HG03439 (cell line): ENCODE data around the gene SYT5.

Source experiments
- ATAC-seq: cut with Tn5 transposase; IDR thresholded peaks from one replicate; pipeline ENCODE4 v1.9.1; 2021; ENCODE audit warnings: mild to moderate bottlenecking, moderate library complexity; ENCODE audit not compliant: unreplicated experiment

SYT5 gene

DNA sequence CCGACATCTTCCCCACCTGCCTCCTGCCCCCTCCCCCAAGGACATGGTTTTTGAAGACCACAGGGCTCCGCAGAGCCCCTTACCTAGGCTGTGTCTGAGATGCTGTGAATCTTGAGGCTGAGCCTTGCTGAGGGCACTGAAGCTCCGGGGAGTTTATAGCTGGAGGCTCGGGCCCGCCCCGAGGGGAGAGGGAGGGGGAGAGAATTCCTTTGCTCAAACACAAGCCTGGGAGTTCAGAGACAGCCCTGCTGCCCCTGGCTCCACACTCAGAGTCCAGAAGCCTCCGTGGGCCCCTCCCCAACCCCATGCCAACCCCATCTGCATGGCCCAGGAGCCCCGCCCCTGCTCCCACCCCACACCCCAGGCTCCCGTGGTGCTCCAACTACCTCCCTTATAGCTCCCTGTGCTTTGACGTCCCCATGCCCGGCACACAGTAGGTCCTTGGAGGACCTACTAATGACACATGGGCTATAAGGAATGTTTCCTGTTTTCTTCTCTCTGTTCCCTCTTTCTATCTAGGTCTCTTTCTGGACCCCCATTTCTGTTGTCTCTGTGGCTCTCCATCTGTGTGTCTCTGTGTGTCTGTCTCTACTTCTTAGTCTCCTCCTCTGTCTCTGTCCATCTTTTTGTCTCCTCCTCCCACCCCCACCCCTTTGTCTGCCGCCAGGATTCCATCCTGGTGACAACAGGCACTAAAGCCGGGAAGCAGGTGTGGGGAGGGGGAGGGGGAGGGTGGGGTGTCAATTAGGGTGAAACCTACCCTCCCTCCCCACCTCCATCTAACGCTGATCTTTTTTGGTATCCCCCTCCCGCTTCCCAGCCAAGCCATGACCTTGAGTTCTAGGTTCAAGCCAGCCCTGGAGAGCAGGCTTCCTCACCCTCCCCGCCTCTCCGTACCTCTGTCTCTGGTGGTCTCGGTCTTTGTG lies 30.7 kb downstream of the SYT5 start, which contains the start of gene TNNT1:
TSS of gene TNNT1 (minus strand) at position 129 of the 926 bp plus-strand sequence. CDS start 2,049 bp downstream, outside the sequence.
- no peak for ATAC-seq

DNA sequence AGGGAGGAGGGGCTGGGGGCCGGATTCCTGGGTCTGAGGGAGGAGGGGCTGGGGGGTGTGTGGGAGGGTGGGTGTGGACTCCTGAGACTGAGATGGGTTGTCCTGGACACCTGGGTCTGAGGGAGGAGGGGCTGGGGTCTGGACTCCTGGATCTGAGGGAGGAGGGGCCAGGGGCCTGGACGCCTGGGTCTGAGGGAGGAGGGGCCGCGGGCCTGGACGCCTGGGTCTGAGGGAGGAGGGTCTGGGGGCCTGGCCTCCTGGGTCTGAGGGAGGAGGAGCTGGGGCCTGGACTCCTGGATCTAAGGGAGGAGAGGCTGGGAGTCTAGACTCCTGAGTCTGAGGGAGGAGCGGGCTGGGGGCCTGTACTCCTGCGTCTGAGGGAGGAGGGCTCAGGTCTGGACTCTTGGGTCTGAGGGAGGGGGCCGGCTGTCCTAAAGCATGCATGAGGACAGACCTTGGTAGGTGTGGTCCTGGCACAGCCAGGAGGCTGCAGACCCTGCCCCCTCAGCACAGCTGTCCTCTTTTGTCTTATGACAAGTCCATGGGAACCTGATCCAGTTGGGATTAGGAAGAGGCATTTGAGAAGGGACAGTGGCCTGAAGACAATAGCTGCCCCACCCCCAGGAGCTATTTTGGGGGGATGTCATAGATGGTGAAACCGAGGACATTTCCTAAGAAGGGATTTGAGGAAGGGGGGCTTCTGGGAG lies 32.4 kb downstream of the SYT5 start:
- ATAC-seq, result no peak

DNA sequence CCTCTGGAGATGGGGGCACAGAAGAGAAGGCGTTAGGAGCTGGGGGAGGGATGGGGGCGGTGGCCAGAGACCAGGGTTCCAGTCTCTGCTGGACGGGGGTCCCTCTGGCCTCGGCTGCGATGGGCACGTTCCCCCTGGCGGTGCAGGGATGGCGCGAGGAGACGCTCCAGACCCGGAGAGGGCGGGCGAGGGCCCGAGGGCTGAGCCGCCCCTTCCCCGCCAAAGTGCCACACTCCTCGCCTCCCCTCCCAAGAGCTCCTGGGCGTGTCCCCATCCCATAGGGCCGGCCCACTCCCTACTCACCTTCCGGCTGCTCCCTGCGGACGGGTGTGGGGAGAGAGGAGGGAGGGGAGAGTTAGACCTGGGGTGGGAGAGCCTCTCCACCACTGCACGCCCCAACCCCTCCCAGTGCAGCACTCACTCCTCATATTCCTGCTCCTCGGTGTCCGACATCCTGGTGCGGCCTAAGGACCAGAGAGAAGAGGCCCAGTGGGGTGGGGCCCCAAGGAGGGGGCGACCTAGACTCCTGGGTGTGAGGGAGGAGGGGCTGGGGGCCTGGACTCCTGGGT lies 33.3 kb downstream of the SYT5 start:
- no peak for ATAC-seq

DNA sequence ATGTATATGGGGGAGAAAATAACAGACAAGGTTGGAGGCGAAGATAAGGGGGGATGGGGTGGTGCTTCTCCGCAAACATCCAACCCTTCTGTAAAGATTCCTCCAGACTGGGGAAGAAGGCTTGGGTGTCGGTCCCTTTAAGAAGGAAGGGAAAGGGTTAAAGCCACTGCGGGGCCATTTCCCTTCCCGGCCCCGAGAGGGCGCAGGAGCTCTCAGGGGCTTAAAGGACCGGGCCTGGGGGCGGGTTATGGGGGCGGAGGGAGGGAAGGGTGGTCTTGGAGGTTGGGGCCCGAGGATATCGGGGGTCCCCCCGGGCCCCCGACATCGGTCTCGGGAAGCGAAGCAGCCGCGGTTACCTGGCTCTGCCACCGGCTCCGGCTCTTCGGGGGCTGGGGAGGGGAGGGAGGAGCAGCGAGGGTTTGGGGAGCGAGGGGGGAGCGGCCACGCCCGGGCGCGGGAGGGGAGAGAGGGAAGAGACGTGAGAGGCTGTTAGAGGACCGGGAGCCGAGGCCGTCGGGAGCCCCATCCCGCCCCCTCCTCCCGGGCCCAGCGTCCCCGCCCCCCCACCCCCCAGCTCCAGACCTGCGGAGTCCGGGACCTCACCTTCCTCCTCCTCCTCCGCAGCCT lies 33.9 kb downstream of the SYT5 start:
- no peak for ATAC-seq

DNA sequence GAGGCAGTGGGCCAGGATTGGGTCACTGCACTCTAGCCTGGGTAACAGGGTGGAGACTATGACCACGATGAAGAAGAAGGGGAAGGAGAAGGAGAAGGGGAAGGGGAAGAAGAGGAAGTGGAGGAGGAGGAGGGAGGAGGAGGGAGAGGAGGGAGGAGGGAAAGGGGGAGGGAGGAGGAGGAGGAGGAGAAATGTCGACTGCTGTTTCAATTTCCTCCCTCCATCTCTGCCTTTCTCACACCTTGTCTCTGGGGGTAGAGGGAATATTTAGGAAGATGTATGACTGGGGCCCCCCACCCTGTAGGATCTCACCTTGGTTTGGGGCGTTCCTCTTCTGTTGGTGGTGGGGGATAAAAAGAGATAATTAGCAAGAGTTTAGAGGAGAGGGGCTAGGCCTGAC lies 34.9 kb downstream of the SYT5 start:
- ATAC-seq, result no peak

DNA sequence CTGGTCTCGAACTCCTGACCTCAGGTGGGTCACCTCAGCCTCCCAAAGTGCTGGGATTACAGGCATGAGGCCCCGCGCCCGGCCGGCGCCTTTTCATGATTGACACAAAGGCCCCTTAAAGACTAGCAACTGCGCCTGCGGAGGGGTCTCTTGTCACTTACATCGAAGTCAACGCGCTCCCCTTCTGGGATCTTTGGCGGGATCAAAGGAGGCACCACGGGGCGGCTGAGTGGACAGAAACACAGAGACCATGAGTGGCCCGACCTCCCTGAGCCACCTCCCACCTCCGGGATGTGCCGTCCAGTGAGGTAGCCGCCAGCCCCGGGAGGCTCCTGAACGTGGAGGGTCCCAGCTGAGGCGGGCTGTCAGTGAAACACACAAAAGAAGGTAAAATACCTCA lies 38.4 kb downstream of the SYT5 start:
- ATAC-seq, result no peak

DNA sequence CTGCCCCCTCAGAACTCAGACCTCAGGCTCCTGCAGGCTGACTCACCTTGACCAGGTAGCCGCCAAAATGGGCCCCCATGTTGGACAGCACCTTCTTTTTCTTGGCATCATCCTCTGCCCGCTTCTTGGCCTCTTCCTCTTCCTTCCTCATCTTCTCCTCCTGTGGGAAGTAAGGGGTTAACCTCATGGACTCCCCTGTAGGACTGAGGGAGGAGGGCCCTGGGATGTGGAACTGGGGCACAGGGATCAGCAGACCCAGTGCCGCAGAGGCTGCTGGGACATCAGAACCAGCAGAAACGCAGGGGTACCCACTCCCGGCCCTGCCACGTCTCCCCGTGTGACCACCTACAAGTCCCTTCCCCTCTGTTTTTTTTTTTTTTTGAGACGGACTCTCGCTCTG lies 42.2 kb downstream of the SYT5 start:
- no peak for ATAC-seq

DNA sequence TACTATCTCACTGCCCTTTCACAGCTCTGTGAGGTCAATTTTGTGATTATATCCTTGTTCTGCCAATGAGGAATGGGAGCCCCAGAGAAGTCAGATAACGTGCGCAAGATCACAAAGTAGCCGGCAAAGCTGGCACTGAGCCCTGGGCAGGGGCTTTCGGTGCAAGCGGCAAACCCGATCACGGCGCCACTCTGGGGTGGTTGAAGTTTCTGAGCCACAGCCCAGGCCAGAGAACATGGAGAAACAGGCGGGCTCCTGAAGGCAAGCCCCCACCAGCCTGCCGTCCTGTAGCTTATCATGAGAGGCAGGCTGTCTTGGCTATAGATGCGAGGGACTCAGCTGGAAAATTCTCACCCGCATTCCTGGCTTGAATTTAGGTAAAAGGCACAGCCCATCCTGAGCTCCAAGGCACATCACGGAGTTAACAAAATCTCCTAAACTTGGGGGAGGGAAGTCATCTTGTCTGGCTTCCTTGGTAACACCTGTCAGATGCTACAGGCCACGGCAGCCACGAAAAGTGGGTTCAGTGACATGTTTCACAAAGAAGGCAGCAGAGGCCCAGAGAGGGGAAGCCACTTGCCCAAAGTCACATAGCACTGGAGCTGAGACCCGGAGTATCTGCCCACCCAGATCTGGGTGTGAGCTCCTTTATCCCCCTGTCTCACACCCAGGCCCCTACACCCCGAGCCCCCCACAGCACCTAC lies 43.5 kb downstream of the SYT5 start:
- no peak for ATAC-seq

DNA sequence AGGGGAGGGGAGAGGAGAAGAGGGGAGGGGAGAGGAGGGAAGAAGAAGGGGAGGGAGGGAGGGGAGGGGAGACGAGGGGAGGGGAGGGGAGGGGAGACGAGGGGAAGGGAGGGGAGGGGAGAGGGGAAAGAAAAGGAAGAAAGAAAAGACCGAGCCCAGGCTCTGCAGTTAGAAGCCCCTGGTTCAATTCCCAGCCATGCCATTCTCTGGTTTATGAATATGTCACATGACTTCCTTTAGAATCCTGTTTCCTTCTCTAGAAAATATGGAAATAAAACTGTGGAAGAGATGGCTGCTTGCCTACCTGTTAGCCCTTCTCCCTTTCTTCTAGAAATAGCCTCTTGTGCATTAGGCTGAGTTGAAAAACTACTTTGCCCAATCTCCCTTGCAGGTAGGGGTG lies 45.4 kb downstream of the SYT5 start:
- no peak for ATAC-seq

DNA sequence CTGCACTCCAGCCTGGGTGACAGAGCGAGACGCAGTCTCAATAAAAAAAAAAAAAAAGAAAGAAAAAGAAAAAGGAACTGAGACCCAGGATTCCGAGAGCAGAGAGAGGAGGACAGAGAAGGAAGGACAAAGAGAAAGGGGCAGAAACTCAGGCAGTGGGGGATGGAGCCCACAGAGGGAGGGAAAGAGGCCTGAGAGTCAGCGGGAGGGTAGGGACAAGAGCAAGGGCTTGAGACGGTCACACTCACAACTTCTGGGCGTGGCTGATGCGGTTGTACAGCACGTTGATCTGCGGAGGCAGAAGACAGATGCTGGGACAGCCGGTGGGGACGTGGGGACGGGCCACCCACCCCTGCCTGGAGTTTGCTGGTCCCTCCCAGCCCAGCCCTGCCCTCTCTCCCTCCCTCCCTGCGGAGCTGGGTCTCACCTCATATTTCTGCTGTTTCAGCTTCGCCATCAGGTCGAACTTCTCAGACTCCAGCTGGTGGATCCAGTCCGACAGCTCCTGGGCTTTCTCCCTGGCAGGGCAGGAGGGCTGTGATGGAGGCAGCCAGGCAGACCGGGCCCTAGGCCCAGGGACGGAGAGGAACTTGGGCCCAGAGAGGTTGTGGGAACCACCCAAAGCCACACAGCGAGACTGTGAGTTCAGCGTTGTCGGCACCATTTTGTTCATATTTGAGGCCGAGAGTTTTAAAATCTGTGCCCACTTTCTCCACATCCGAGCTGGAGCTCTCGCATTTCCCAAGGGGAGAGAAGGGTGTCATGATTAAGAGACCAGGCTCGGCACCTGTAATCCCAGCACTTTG lies 46.2 kb downstream of the SYT5 start:
- ATAC-seq, result no peak

DNA sequence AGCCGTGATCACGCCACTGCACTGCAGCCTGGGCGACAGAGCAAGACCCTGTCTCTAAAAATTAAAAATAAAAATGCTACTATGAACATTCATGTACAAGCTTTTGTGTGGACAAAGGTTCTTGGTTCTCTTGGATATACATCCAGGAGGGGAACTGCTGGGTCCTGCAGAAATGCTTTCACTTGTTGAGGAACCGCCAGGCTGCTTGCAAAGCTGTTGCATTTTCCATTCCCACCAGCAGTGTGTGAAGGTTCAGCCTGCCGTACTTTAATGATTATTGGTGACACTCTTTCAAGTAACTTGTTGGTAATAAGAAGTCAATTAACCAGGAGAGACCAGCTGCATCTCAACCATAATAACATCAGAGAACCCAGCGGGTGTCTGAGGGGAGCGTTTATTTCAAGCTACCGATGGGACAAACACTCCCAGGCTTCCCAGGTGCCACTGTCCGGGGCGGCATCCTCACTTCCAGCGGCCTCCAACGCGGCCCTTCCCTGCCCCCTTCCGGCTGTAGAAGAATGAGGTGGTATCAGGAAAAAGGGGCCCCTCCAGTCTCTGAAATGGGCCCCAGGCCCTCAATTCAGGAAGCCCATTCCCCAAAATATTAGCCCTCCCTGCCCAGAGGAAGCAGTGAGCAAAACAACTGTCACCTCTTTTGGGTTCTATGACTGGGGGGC lies 47.5 kb downstream of the SYT5 start:
- no peak for ATAC-seq

DNA sequence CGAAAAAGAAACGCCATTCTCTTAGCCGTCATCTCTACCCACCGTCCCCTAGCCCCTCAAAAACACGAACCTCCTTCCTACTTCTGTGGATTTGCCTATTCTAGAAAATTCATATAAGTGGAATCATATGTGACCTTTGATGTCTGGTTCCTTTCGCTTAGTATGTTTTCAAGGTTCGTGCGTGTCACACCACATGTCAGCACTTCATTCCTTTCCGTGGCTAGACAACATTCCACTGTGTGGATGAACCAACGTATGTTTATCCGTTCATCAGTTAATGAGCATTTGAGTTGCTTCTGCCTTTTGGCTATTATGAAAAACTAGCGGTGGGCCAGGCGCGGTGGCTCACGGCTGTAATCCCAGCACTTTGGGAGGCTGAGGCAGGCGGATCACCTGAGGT lies 48.7 kb downstream of the SYT5 start:
- ATAC-seq, result no peak
